Suppressor macrophage (primary cell): Measurements from ENCODE around the gene COL15A1.
"Not testable (repeated sequence)": the region's sequence is repeated elsewhere in the genome, so short reads cannot be mapped to it uniquely, and the experiment has no call there.

Experiments
- DNase-seq, 4 experiments: peaks; one replicate each; pipeline ENCODE4 v3.0.0-alpha.2; 2020 to 2022

Gene COL15A1

GRCh38 chr9:98995059-98995671, 51.5 kb downstream of the COL15A1 start:
- no peak for DNase-seq

- DNase-seq: no peak
Measured at GRCh38 chr9:98995971-98996504, 52.3 kb downstream of the COL15A1 start.

GRCh38 chr9:98997604-98998003, 53.9 kb downstream of the COL15A1 start:
- DNase-seq: no peak

- DNase-seq: peak; percentile 72 to 88 (median 82)
Measured at GRCh38 chr9:98998441-98999151, 54.9 kb downstream of the COL15A1 start.

- no peak for DNase-seq
Measured at GRCh38 chr9:98999152-98999525, 55.4 kb downstream of the COL15A1 start.

- DNase-seq: peak; percentile 84 to 92 (median 89)
Measured at GRCh38 chr9:99000476-99001395, 57.0 kb downstream of the COL15A1 start.

- no peak for DNase-seq
Measured at GRCh38 chr9:99001892-99002291, 58.2 kb downstream of the COL15A1 start.

- no peak for DNase-seq
Measured at GRCh38 chr9:99002706-99003105, 59.0 kb downstream of the COL15A1 start.

GRCh38 chr9:99003308-99003707, 59.6 kb downstream of the COL15A1 start:
- DNase-seq: no peak

GRCh38 chr9:99004115-99004514, 60.4 kb downstream of the COL15A1 start:
- no peak for DNase-seq

GRCh38 chr9:99004717-99005460, 61.2 kb downstream of the COL15A1 start:
- DNase-seq: no peak

- DNase-seq: no peak
Measured at GRCh38 chr9:99005651-99006050, 61.9 kb downstream of the COL15A1 start.

GRCh38 chr9:99006511-99006910, 62.8 kb downstream of the COL15A1 start:
- DNase-seq: no peak

- DNase-seq: no peak
Measured at GRCh38 chr9:99006979-99007378, 63.3 kb downstream of the COL15A1 start.

- DNase-seq: no peak
Measured at GRCh38 chr9:99008203-99008602, 64.5 kb downstream of the COL15A1 start.

GRCh38 chr9:99010393-99010792, 66.7 kb downstream of the COL15A1 start:
- not testable (repeated sequence) for DNase-seq

- peak in 1 of 4 experiments; percentile 41 for DNase-seq
Measured at GRCh38 chr9:99011161-99011709, 67.5 kb downstream of the COL15A1 start.

- DNase-seq: peak in 1 of 4 experiments; percentile 27
Measured at GRCh38 chr9:99012957-99013512, 69.3 kb downstream of the COL15A1 start.

- no peak for DNase-seq
Measured at GRCh38 chr9:99013550-99013949, 69.8 kb downstream of the COL15A1 start.

- no peak for DNase-seq
Measured at GRCh38 chr9:99015448-99015847, 71.7 kb downstream of the COL15A1 start.

- DNase-seq: no peak
Measured at GRCh38 chr9:99015890-99016289, 72.2 kb downstream of the COL15A1 start.
